IPS-18c (cell line): ENCODE measurements around the gene EPHA3.
A peak's percentile ranks its signal among the peaks of the same experiment; 100 is the strongest.

Experiments used
- H3K4me3 ChIP-seq: 2 replicates; pipeline ENCODE4 v1.7.0; 2013; ENCODE audit warnings: low read depth, mild to moderate bottlenecking, low read length, moderate library complexity; ENCODE audit not compliant: insufficient read depth
- H3K9me3 ChIP-seq: one replicate; pipeline ENCODE4 v1.6.1; 2013; ENCODE audit warnings: mild to moderate bottlenecking, low read length, moderate library complexity; ENCODE audit not compliant: control insufficient read depth, insufficient read depth

Gene EPHA3

DNA sequence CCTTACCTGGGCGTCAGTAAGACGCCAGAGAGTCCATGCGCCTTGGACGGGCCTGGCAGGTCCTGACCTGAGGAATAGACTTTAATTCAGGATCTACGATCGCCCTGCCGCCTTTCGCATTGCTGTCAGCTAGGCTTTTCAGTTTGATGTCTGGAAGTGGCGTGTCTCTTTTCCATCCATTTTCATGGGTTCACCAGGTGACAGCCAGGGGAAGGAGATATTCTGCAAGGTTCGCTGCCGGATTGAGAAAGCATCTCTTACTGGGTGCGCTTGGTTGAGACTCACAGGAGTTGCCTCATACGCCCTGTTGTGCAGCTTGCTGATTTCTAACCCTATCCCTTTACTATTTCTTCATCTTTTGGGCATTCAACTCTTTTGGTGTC, 7.4 kb downstream of the EPHA3 start:
- peak overlapping the region; percentile 55; the same call in 1 of the 2 replicates for H3K4me3 ChIP-seq
- no peaks in the 10 kb centered on the region for H3K9me3 ChIP-seq

DNA sequence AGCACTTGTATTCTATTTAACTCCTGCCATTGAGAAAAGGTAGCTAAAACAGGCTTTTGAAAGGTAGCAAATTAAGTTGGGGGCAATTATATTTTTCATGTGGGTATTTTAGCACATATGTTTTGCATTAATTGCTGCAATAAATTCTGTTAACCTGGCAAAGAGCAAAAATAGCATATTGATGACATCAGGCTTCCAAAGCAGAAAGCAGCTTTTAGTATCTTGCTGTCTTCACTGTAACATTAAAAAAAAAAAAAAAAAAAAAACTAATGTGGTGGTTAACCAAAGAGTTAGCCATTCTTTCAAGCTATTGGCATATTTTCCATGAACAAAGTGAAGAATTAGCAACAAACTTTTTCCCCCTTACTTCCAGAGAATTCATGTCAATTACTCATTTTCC, 9.1 kb downstream of the EPHA3 start:
- Histone ChIP-seq H3K9me3 (no peaks in the 10 kb centered on the region), H3K4me3 (no peak overlapping the region)

DNA sequence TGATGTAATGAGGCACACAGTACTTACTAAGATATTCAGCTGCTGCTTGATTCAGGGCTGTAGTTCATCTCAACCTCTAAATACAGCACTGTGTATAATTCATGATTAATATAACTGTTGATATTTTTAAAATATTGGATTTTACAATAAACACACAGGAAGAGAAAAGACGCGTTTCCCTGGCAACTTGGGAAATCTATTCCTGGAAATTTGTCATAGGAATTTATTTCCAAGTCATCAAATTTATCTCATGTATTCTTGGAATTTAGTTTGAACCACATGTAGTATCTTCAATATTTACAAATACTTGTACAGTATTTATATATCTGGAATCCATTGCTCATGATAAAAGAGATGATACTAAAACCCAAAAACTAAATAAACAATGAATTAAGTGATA, 30.6 kb downstream of the EPHA3 start:
- no peaks in the 10 kb centered on the region for H3K9me3 ChIP-seq
- no peak overlapping the region for H3K4me3 ChIP-seq

DNA sequence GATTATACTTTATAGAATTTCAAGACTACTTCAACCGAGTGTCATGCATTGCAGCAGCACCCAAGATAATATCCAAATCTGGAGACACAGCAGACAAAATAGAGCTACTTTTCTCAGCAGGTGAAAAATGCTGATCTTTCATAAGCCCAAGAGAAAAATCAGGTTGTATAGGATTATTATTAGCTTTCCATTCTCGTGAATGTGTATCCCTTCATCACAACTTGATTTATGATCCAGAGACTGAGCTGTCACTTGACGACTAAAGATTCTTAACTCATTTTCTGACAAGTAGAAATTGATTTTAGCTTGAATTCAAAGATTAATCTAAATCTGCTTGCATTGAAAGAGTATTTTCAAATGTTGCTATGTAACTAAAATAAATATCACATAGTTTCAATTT, 32.4 kb downstream of the EPHA3 start:
- no peak overlapping the region for H3K4me3 ChIP-seq
- H3K9me3 ChIP-seq = no peaks in the 10 kb centered on the region

DNA sequence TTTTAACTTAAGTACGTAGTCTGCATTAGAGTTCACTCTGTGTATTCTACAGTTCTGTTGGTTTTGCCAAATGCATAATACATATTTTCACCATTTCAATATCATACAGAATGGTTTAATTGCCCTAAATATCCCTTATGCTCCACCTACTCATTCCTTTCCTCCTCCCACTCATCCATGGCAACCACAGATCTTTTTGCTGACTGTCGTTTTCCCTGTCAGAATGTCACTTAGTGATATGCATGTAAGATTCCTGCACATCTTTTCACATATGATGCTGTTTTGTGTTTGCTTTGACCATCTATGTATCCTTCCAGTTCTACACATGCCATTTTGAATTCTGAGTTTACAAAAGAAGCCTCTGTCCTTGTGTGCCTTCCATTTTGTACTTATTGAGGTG, 36.7 kb downstream of the EPHA3 start:
- Histone ChIP-seq H3K9me3 (no peaks in the 10 kb centered on the region), H3K4me3 (no peak overlapping the region)

DNA sequence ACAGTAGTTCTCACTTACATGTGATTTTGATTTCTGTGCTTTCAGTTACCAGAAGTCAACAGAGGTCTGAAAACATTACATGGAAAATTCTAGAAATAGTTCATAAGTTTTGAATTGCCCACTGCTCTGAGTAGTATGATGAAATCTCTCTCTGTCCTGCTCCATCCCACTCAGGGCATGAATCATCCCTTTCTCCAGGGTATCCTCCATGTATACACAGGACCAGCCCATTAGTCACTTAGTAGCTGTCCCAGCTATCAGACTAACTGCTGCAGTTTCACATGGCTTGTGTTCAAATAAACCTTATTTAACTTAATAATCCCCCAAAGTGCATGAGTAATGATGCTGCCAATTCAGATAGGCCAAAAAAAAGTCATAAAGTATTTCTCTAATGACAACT, 38.6 kb downstream of the EPHA3 start:
- no peak overlapping the region for H3K4me3 ChIP-seq
- no peaks in the 10 kb centered on the region for H3K9me3 ChIP-seq

DNA sequence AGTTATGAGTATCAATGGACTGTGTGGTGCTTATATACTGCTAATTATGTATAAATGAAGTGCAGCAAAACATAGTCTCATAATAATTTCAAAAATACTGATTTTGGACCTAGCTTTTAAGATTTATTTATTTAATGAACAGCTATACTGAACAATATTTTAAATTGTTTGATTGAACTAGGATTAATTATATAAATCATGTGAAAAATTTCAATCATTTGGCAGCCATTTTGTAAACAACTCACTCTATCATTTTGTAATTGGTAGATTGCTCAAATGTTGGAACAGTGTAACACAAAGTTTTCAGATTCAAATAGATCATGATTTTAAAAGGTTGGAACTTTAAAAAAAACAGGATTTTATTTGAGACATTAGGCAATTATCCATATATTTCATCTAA, 47.0 kb downstream of the EPHA3 start:
- Histone ChIP-seq H3K4me3 (no peak overlapping the region), H3K9me3 (no peaks in the 10 kb centered on the region)

DNA sequence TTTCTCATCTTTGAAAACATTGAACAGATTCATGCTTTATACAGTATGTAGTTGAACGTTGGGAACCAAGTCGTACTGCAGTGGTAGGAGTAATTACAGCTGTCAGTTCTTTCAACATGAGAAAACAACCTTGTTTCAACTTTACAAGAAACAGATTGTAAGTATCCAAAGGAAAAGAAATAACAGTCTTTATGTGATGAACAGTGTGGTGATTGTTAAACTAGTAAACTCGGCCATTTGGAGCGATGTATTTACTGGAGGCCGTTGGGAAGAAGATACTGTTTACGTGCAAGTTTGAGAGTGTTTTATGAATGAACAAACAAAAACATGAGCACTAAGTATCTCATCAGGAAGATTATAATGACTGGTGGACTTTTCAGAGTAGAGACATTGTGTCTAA, 48.4 kb downstream of the EPHA3 start:
- H3K9me3 ChIP-seq = no peaks in the 10 kb centered on the region
- no peak overlapping the region for H3K4me3 ChIP-seq

DNA sequence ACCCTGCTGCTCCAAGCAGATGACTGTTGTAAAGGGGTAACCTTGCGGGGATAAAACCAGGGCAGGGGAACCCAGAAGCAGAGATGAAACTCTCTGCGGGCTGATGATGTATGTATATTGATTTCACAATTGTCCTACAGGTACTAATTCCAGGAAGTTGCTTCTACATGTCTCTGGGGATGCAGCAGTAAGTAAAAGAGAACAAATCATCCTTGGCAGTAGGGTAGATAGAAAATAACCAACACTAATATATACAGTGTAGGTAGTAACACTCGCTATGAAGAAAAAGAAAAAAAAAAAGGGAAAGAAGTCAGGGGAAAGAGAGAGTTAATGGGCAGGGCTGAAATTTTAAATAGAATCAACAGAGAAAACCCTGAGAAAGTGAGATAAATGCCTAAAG, 50.2 kb downstream of the EPHA3 start:
- Histone ChIP-seq H3K4me3 (no peak overlapping the region), H3K9me3 (no peaks in the 10 kb centered on the region)

DNA sequence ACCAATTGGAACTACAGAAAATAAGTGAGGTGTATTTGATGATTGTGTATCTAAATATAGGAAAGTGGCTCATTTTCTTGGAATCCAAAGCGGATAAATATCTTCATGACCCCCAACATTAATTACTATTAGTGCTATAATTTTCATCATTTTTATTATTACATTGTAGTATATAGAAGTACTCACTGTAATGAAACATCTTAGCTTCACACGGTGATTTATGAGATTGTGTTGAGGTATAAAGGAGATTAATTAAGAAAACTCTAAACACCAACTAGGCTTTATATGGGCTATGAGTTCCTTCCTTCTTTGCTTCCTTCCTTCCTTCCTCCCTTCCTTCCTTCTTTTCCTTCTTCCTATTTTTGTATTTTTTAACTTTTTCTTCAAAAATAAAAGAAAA, 52.2 kb downstream of the EPHA3 start:
- no peaks in the 10 kb centered on the region for H3K9me3 ChIP-seq
- no peak overlapping the region for H3K4me3 ChIP-seq

DNA sequence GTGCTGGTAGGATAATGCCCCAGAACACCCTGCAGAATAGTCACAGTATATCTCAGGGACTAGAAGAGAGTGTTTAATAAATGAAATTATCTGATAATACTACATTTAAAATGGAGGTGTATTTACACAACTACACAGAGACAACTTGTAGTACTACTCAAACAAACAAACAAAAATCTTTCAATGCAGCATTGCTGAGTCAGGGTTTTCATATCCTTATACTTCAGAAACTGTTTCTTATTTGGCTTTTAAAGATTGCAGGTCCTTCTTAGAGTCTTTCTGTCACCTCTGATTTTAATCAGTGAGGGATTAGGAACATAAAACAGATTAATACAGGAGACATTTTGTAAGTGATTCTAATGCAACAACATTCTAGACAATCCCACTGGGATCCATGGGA, 57.4 kb downstream of the EPHA3 start:
- Histone ChIP-seq H3K9me3 (no peaks in the 10 kb centered on the region), H3K4me3 (no peak overlapping the region)

DNA sequence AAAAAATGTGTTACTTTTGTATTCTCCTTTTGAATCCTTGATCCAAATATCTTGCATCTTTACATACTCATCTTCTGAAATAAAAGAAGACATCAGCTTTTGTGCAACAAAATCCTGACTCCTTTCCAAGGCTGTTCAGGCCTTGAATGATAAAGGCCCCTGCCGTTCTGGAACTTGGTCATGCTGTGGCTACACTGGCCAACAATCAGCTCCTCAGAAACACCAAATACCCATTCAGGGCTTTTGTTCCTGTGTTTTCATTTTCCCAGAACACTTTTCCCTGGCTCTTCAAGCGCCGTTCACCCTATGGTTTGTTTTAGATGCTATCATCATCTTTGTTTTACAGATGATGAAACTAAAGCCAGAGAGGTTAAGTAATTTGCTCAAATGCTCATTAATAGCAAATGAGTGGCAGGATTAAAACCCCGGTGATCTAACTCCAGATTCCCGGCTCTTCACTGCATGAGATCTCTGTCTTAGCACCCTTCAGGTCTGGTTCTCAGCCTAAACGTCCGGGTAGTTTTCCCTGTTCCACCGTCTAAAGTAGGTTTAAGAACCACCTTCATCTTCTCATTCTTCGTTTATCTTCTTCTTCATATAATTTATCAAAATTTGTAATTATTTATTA, 58.3 kb downstream of the EPHA3 start:
- no peak overlapping the region for H3K4me3 ChIP-seq
- no peaks in the 10 kb centered on the region for H3K9me3 ChIP-seq

DNA sequence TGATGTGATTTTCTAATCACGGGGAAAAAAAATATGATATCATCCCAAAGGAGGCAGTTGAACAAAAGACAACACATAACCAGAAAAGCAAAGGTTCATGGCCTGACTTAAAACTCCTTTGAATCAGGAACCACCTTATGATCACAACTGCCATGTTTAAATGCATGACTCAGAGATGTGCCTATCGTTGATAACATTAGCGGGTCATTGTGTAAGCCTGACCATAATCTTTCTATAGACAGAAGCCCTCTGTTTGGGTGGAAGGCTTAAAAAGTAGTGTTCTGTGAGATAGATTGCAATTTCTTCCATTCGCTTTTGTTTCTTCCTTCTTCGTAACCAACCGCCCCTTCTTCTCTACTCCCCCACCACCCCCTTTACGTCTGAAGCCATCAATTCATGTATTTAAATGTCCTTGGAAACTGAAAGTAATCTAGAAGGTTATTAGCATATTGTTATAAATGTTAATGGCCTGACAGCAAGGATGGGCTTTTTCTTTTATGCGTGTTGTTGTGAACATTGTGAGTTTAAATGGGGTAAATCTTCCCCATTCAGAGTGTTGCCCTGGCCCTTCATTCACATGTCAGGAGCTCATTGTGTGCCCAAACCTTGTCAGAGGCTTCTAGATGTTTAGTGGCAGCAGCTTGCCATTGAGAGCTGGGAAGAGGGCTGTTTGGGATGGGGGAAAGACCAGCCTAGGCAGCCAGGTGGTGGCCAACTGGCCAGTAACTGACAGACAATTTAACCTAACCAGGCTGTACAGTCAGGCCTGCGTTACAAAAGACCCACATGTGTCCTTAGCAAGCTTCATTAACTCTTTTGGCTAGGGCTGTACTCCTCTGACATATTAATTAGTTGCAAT, 64.5 kb downstream of the EPHA3 start:
- H3K9me3 ChIP-seq = no peaks in the 10 kb centered on the region
- H3K4me3 ChIP-seq = no peak overlapping the region

DNA sequence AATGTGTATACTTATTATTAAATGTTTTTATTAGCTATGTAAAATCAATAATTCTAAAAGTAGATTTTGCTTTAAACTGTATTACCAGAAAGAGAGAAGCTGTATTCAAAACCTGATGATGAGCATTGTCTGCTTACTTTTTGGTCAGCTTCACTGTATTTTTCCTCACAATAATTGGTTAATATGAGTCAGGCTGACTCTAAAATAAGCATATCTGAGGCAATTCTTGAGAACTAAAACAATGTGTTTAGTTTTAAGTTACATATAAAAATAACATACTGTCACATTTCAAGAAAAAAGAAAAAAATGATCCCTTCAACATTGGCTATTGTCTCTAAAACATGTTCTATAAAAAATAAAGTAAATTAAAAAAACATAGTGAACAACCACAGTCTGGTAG, 66.1 kb downstream of the EPHA3 start:
- Histone ChIP-seq H3K4me3 (no peak overlapping the region), H3K9me3 (no peaks in the 10 kb centered on the region)

DNA sequence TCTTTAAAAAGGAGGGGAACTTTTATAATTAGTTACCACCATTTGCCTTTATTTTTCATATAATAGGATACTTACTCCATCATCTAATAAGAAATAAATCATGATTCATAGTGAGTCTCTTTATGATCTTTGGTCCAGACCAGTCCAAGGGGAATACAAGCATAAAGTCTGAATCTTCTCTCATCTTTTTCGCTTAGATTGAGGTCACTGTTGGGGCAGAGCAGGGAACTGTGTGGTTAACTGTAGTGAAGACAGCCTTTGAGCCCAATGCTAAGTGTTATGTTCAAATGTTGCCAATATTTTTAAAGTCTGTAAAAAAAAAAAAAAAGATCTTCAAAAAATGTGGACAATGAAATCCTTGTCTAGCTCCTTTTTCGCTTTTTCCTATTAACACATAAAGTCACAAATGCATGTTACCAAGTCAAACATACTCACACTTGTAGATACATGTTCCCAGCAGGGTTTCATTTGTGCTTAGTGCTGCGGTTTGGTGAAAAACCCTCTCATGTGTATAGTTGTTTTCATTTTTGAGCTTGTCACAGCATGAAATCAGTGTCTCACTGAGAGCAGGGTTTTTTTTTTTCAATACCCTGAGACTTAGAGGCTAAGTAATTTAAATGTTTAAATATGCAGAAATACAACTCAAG, 72.1 kb downstream of the EPHA3 start:
- Histone ChIP-seq H3K4me3 (no peak overlapping the region), H3K9me3 (no peaks in the 10 kb centered on the region)

DNA sequence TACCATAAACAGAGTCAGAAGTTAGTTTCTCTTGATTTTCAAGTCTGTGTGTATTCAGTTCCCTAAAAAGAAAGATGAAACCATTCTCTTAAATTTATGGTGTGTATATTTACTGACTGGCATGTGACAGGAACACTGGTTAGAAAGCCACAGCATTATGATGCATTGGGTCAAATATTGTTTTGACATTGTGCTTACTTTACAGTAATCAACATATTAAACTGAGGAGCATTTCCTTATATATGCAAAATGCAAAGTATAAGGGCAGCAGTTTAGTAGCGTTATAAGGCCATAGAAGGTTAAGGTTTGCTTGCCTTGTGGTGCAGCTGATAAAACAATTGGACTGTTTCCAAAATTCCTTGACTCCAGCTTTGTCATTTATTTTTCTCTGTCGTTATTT, 72.9 kb downstream of the EPHA3 start:
- H3K9me3 ChIP-seq = no peaks in the 10 kb centered on the region

DNA sequence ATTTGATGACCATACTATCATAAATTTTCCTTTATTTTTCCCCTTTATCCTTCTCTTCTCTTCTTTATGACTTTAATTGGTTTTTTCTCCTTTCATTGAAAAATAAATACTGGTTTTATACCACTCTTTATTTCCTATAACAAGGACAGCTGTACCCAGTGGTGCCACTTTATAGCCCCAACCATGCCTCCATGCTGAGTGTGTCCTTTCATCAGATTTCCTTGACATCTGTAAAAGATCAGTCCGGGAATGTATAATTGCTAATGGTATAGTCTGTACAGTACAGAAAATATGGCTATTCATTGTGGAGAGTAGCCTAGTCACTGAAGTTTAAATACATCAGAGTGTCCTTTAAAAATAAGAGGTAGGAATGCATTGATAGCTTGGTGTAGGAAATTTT, 74.6 kb downstream of the EPHA3 start:
- Histone ChIP-seq H3K9me3 (no peaks in the 10 kb centered on the region), H3K4me3 (no peak overlapping the region)

More for the DNA sequence above, 72.9 kb downstream of the EPHA3 start:
- H3K4me3 ChIP-seq = no peak overlapping the region
